HG02852 (cell line): ENCODE measurements around the gene MAST4.

ENCODE experiments used
- ATAC-seq: cut with Tn5 transposase; IDR thresholded peaks from one replicate; pipeline ENCODE4 v1.9.1; 2021; ENCODE audit warnings: mild to moderate bottlenecking, moderate library complexity; ENCODE audit not compliant: unreplicated experiment

The MAST4 gene

DNA sequence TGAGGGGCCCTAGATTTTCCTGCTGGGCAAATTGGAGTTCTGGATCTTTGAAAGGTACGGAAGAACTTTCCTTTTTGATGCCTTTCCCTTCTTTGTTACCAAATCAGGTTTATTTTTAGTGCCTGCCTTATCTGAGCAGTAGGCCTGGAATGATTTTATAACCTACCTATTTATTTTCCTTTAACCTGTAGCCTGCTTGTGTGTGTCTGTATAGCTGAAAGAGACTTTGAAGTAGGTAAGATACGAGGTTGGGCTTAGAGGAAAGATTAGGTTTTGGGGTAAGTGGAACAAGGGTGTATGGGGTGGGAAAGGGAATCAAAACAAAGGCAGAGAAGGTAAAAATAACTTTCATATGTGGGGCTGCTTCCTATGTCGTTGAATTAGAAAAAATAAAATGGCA, 389.2 kb downstream of the MAST4 start:
- no peak for ATAC-seq

DNA sequence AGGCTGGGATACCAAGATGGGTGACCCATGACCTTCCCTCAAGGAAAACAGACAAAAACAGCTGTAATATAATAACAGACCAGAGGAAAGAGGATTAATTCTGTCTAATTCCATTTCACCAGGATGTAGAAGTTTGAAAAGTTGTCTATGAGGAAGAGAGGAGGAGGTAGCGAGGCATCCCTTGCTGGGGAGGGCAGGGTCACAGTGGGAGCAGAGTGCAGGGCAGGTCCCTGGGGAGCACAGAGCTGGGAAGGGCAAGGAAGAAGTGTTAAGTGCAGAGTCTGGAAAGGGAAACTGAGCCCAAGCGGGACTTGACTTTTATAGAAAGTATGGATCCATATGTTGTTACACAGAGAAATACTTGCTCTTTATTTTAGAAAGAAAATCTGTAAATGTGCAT, 389.8 kb downstream of the MAST4 start:
- no peak for ATAC-seq

DNA sequence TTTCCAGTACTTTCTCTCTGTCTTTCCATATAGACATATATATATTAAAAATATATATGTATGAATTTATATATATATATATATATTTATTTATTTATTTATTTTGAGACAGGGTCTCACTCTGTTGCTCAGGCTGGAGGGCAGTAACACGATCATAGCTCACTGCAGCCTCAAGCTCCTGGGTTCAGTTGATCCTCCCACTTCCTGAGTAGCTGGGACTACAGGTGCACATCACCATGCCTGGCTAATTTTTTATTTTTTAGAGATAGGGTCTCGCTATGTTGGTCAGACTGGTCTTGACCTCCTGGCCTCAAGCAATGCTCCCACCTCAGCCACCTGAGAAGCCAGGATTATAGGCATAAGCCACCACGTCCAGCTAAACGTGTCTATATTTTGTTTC, 390.3 kb downstream of the MAST4 start:
- ATAC-seq: no peak

DNA sequence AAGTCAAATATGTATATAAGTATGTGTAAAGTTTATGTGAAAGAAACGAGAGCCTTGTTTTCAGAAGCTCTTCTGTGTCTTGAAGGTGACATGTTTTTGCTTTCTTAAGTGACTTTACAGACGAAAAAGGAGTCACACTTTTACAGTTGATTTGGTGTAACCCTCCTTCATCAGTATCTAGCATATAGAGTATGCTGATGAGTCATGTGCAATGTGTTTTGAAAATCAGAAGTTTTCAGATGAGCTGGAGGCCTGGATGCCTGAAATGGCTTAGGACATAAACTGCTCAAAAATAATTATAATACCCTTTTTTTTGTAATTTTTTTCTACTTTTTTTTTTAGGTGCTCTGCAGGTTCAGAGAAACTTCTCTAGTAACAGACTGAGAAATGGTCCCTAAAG, 390.9 kb downstream of the MAST4 start:
- ATAC-seq: no peak

DNA sequence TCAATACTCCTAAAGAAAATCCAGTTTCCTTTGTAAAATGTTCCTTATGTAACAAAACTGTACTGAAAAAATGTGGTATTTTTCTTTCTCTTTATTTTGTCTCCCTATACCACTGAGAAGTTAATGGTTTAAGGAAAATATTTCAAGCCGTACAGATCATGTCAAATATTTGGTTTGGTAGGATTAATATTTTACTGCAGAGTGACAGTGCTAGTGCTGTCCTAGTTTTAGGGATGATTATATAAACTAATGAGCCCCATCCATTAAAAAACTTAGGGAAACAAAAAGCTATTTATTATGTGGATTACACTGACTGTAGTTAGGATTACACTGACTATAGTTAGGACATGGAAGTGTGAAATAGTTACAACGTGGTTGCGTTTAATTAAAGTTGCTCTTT, 391.3 kb downstream of the MAST4 start:
- no peak for ATAC-seq

DNA sequence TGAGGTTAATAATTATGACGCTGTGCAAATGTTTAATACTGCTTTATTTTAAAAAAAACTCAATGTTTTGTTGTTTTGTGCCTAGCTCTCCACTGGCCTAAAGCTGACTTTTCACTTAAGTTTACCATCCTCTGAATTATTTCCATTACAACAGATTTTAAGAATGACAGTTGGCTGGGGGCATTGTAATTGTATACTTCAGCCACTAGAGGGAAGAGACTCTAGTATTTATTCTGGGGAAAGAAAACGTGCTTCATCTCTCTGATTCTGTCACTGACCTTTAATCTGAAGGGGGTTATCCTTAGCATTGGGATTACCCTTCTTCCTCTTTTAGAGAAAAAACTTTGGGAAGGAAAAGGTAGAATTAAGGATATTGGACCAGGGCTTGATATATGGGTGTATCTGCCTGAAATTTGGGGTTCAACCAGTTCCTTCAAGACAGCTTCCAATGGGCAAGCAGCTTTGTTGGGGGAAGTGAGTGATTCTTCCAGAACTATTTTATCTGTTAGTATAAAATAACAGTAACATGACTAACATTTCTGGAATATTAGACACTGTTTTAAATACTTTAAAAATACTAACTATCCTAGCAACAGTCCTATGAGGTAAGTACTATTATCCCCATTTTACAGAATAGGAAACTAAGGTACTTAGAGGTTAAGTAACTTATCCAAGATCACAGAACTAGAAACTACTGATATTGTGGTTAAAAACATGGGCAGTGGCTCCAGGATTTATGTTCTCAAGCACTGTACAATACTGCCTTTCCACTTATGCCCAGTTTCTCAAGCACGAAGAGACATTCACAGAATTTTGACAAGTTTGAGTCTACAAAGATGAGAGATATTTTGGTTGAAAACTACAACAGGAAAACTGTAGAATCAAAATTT, 392.0 kb downstream of the MAST4 start:
- ATAC-seq: peak; percentile 65

DNA sequence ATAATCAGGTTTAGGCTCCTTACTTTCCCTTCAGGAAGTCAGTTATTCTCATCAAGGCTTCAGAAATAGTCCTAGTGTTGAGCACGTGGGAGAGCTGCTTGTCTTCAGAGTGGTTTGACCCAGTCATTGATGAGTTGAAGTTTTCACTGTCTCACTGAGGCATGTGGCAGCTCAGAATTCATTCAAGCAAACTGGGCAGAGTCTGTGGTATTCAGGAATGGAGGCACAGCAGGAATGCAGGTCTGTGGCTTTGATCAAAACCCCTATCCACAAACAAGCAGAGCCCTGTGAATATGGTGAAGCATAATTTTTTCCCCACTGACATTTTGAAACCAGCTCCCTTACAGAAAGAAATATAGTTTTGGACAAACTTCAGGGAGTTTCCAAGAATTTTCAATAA, 393.1 kb downstream of the MAST4 start:
- ATAC-seq: no peak

DNA sequence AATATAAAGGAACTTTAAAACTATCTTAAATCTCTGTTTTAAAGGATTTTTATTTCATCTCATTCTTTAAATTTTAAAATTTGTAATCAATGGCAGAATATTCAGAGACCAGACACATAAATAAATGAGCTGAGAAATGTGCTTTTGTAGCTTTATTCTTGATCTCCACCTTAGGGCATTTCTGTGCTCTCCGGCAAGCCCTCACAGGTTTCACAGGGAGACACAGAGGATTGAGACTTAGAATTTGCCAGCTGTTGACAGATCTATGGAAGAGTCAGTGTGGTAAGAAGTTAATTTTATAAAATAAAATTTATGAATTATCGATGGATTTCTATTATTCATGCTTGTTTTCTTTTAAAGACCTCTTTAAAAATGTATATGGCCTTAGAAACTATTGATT, 393.6 kb downstream of the MAST4 start:
- no peak for ATAC-seq

DNA sequence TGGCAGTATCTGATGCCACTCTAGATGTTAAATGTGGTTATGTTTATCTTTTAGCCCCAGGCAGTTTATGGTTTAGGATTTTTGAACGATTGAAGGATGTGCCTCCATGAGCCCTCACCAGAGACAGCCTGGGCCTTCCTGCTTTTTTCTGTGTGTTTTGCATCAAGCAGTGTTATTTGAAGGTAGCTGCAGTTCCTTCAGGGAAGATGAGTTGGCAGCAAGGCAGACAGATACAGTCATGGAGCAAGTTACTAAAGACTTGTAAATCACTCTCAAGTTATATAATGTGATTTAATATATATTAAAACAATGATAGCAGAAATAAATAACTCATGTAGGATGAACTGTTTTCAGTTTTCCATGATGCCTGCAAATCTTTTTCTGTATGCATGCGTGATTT, 395.6 kb downstream of the MAST4 start:
- ATAC-seq: no peak

DNA sequence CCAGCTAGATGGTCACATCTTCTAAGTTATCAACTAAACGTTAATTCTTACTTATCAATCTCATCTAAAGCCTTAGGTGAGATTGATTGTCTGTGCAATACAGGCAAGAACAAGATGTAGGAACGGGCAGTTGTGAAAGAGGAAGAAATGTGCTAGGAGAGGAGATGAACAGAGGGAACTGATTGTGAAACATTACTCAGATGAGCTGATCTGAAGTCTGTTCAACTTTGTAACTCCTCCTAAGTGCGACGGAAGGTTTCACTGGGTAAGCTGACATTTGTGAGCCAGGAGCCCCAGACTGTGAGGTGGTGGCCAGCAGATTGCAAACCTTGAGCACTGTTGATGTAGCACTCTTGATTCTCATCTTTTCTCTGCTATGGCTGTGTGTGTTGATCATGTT, 396.4 kb downstream of the MAST4 start:
- no peak for ATAC-seq

DNA sequence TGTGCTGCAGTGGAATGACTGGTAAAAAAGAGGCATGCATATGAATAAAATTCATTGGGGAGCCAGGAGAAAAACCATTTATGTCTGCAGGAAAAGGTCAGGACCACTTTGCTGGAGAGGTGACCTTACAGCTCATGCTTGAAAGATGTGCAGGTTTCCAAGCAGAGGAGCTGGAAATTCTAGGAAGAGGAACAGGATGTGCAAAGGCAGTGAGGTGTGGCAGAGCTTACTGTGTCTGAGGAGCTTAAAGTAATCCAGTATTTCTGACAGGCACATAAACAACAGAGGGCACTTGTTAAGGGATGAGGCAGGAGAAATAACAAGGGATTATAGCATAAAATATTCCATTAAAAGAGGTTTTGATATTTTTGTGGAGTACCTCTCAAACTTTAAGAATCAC, 397.3 kb downstream of the MAST4 start:
- no peak for ATAC-seq

DNA sequence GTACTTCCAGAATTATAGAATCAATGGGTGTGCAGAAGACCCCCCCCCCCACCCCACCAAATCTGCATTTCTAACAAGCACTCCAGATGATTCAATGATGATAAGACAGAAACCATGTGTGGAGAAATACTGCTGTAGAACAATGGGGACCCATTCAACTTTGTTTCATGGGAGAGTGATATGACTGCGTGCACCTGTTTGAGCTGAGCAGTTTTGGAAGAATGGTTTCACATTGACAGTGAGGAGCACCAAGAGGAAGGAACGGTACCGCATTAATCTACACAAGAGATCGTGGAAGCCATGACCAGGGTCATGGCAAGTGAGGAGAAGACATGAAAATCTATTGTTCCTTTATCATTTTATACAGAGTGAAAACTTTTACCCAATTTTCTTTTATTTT, 397.7 kb downstream of the MAST4 start:
- ATAC-seq: no peak

DNA sequence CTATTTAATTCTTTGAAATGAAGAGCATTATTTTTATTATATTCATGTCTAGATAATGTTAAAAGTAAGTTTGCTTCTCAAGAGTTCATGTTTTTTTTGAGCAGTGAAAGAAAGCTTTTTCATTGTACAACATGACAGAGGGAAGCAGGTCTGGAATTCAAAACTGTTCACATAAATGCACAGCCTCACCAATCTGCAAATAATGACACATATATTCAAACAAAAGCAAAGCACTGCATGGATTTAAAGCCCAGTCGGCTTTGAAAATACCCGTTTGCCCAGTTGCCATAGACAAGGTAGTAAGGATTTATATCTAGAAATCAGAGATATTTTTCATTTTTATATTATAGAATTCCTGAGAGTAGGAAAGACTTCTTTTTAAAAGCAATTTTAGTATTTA, 398.6 kb downstream of the MAST4 start:
- no peak for ATAC-seq

DNA sequence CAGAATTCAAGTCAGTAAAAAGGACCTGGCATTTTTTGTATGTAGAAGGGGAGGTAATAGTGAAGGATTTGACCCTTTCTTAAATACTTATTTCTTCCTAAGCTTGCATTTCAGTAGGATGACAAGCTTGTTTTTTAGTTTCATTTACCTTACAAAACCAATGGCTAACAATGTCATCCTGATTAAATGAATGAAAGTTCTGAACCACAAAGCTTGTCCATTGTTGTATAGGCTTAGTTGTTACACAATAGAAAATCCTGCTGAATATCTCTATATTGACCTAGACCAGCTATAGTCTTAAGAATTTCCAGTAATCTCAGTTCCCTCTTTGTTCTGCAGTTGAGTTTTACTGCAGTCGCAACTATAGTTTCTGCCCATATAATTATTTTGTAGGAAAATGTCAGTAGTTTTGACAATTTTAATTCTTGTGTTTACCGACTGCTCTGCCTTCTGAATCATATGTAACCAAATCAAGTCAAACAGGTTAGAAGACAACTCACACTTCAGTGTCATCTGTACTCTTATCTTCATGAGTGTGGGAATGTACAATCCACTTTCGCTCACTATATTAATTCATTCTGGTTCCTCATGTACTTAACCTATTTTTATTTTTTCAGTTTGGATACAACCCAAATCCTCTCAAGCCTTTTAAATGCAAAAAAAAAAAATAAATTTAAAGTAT, 404.7 kb downstream of the MAST4 start:
- ATAC-seq: no peak

DNA sequence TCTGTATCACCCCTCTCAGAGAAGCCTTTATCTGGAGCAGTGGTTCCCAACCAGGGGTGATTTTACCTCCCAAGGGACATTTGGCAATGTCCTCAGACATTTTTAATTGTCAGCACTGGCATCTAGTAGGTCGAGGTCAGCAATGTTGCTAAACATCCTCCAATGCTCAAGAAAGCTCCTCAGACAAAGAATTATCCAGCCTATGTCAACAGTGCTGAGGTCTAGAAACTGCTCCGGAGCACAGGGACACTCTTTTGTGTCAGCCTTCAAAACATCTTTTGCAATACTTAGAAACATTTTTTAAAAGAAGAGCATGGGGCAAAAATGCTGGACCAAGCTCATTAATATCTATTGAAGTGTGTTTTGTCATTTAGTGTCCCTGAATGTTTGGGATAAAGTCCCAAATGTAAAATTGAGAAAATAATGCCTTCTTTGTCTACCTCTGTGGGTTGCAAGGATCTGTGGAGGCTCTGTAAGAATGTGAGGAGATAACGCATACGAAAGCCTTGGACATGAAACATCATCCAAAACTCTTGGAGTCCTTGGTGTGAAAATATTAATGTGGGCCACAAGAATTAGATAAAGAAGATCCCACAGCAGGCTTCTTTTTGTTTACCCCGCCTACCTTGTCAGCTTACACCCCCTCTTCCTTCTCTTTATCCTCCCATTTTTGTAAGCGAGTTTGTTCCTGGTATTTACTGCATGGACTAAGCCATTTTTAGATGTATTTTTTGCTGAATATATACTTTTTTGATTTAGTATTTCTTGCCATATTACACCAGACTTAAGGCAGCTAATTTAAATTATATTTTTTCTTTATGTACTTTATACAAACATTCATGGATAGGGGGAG, 406.9 kb downstream of the MAST4 start:
- no peak for ATAC-seq

DNA sequence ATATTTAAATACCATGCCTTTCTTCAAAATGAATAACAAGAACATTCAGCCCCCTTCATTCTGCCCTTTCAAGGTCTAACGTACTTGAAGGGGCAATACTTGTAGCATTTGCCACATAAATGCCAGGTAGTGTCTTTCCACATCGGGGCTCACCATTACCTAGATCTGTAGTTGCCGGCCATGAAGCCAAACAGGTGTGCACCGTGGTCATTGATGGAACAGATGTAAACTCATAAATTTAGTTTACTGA, 407.4 kb downstream of the MAST4 start:
- ATAC-seq: no peak

DNA sequence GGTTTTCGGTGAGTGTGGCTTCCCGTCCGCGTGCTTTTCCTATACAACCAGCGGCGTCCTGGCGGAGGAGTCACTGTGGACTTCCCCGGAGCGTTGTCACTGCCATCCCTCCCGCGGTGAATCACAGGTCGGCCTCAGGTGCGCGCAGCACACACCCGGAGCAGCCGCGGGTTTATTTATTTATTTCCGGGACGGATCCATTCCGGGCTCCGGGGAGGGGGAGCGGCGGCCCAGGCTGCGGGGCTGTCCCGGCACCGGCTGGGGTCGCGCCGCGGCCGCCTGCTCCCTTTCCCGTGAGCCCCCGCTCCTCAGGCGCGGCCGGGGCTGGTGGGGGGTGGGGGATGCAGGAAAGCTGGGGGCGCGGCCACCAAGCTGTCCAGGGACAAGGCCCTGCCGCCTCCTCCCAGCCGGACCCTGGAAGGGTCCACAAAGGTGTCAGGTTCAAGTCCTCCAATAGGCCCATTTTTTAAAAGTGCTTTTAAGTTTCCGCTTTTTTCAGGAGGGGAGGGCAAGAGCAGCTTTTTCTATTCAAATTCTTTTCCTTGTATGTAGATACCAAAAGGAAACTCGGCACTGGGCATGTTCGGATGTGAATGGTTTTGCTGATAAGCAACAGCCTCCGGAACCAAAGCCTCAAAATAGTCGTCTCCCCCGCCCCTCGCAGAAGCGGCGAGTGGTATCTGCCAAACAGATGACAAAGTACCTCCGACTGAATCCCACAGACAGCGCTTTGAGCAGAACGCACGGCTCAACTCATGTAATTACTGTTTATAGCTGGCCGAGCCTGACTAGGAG, 407.9 kb downstream of the MAST4 start:
- peak; percentile 76 for ATAC-seq

DNA sequence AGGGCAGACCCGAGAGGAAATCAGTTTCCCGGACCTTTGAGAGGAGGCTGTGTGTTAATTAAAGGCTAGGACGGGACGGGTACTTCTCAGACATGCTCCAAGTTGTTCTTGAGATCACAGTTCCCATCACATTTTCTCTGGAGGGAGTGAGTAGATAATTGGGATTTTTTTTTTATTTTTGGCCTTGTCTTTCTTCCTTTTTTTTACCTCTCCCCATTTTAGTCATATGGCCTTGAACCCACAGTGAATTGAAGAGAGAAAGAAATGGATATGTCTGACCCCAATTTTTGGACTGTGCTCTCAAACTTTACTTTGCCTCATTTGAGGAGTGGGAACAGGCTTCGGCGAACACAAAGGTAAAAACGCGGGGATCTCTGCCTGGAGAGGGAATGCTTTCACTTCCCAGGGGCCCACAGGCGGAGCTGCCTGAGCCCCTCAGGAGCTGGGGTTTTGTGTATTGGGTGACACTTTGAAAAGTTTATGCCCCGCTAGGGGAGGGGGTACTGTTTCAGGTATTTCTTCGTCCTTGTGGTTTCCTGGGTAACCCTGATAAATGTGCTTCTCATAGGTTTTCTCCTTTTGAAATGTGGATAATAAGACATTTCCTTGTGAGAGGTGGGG, 408.6 kb downstream of the MAST4 start:
- ATAC-seq: no peak

DNA sequence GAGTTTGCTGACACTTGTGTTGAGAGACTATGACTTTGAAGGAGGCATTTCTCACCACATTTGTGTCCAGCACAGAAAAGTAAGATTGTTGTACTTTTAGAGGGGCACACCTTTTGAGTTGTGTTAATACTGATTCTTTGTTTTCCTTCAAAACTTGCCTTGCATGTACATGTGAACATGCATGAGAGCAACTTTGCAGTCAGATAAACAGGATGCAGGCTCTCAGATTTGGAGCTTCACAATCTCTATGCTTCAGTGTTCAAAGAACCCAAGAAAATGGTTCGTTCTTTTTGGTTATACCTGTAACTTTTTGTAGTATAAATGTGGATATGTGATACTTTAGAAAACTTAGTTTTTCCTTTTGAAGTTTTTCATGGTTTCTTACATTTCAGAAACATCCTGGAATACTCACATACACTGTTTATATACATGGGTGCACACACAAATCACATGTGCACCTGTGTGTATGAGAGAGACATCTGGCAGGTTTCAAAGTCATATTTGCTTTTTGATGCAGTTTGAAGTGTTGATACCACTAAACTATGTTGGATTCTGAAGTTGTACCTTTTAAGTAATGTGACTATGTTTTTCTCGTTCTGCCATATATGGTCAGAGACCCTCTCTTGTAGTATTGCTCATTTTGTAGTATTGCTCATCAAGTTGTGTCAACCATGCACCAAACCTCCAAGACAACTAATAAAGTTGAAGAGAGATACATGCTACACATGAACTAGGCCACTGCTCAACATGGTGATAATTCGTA, 409.7 kb downstream of the MAST4 start:
- ATAC-seq: no peak

DNA sequence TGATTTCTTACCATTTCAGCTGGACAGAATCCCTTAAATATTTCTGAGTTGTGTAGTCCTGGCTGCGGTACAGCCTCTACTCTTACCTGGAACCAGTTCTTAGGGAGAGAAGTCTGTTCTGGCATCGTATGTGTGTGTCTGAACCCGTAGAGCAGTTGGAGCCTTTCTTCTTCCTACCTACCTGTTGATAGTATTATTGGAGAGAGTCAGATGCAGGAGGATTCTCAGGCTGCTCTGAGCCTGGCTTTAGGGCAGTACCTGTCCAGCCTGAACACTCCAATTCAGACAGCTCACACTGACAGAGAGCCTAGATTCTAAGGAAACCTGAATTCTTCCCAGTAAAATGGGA, 410.3 kb downstream of the MAST4 start:
- ATAC-seq: no peak
